Glomerular endothelial cell (primary cell): Measurements from ENCODE around the gene TELO2. TPM values are rescaled to one million over a fixed set of nuclear protein-coding genes. Genes with fewer than 3 reads are reported as not detected.

Source experiments
- DNase-seq: peaks from one replicate; pipeline ENCODE4 v3.0.0-alpha.2; 2011; ENCODE audit warnings: low read depth, low spot score; ENCODE audit errors: extremely low read depth
- total RNA-seq: library from RNA; depleted of rRNA; stranded (reverse); fragments of >200 nt; gene quantifications from 2 replicates; pipeline ENCODE4 v1.2.3, GENCODE V29; 2015

The TELO2 gene
- total RNA-seq, result 17.3 and 26.4 TPM in 2 replicates

GRCh38 chr16:1492923-1493745 is at the start of gene TELO2:
TELO2 (plus strand) TSS chr16:1493360; CDS start chr16:1494282, 922 bp downstream.
- DNase-seq, result no peak

- no peak for DNase-seq
Observed at GRCh38 chr16:1443403-1443973, 49.7 kb upstream of the TELO2 start.

DNA sequence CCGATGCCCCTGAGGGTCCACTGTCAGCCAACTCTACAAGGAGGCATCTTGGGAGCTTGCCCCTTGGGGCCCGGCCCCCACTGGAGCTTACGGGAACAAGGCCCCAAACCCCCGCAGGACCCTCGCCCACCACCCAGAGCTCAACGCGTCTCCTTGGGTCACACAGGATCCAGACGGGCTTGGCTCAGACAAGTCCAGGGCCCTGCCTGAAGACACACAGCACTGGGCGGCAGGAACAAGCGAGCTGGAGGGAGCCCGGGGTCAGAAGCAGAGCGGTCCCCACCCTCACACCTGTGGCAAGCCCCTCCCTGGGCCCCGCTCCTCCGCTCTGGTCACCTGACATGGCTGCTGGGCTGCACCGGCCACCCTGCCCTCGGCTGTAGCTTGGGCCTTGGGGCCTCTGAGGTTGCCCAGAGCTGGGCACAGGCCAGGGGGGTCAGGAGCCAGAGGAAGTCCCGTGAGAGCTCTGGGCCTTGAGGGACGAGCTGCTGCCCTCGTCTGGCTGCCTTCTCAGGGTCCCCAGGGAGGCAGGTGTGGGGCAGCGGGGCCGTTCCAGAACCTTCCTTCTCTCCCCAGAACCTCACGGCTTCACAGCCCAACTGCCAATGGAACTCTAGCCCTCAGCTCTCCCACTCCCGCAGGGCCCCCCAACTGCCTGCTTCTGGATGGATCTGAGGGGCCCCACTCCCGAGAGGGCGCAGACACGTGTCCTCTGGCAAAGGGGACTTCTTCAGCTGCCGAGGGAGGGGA is 49.0 kb upstream of the TELO2 start, which contains the start of gene CCDC154:
Gene CCDC154, minus strand, starts transcription at position 577 of the 750 bp plus-strand sequence. Its CDS starts 234 bp downstream, at position 343.
- DNase-seq, result no peak

- DNase-seq, result no peak
Observed at GRCh38 chr16:1444730-1445517, 48.2 kb upstream of the TELO2 start.

DNA sequence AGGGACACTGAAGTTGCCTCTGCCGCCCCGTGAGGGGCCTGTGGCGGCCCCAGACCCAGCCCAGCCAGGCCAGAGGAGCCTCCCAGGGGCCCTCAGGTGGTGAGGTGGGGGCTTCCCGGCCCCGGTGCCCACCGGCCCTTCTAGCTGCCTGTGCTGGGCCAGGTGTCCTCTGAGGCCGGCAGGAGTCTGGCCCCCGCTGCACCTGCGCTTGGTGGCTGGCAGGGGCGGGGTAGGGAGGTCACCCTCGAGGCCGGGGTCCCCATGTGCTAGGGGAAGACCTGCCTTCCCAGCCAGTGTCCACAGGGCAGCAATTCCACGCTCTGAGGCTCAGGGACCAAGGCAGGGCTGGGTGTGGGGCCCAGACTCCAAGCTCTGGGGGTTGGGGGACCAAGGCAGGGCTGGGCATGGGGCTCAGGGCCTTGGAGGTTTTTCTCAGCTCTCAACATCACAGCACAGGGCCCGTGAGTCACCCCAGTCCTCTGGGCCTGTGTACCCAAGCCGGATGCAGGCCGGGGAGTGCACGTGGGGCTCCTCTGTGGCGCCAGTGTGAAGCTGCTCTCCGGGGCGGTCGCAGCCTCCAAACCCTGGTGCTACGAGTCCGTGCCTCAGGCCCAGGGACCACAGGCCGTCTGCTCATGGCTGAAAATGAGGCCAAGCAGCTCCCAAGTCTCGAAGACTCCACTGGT is 47.5 kb upstream of the TELO2 start:
- DNase-seq, result no peak

DNA sequence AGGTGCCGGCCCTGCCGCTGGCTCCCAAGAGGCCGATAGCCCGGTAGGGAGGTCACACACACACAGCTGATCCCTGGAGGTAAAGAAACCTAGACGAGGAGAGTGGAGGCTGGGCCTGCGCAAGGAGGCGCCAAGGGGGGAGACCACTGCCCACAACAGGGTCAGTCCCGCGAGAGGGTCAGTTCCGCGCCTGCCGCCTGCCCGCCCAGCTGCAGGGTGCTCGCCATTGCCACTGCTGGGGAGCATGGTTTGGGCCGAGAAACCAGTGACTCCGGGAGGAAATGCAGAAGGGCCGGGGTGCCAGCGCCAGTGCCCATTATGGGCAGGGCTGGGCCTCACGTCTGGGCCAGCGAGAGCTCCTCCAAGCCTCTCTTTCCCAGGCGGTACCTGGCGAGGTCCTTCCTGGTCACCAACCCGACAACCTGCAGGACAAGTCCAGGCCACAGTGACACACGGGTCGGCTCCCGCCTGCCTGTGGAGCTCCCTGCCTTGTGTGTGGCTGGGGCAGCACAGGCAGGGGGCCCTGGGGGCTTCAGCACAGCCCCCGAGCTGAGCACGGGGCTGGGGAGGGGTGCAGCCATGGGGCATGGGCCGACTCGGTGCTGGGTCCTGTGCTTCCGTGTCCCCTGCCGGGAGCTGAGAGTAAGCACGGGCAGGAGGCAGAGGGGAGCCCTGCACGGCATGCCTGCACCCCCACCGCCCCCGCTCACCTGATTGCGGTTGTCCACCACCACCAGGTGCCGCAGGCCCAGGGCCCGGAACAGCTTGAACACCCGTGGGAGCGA is 46.7 kb upstream of the TELO2 start:
- no peak for DNase-seq

DNA sequence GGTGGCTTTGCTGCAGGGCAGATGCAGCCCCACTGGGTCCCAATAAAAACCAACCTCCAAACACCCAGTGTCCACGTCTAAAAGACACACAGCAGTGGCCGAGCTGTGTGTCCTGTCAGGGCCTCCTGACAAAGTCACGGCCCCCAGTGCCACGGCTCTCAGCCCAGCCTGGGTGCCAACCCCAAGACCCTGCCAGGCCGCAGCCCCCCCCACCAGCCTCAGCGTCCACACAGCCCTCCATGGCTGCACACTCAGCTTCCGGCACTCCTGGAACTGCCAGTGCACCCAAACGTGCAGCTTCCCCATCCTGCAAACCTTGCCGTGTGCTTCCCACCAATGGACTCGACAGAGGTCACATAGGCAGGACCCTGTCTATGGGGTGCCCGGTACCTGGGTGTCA is 45.2 kb upstream of the TELO2 start:
- DNase-seq, result no peak

GRCh38 chr16:1448536-1449116 is 44.5 kb upstream of the TELO2 start:
- DNase-seq, result no peak

GRCh38 chr16:1449201-1449788 is 43.9 kb upstream of the TELO2 start:
- DNase-seq, result no peak

GRCh38 chr16:1450218-1450617 is 42.9 kb upstream of the TELO2 start:
- DNase-seq, result no peak

DNA sequence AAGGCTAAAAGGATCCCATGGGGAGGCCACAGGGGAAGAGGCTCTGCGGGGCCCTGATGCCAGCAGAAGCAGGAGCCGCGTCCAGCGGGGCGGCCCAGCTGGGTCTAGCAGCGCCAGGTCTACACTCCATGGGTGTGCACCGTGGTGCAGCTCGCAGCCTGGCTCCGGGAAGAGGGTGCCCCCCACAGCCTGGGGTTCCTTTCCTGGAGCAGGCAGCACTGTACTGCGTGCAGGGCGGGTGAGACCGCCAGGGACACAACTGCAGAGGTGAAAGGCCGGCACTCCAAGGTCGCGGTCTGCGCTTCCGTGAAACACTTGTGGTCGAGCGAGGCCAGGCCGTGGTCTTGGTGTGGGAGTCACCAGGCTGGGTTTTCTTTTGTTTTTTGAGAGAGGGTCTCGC is 42.3 kb upstream of the TELO2 start:
- no peak for DNase-seq

DNA sequence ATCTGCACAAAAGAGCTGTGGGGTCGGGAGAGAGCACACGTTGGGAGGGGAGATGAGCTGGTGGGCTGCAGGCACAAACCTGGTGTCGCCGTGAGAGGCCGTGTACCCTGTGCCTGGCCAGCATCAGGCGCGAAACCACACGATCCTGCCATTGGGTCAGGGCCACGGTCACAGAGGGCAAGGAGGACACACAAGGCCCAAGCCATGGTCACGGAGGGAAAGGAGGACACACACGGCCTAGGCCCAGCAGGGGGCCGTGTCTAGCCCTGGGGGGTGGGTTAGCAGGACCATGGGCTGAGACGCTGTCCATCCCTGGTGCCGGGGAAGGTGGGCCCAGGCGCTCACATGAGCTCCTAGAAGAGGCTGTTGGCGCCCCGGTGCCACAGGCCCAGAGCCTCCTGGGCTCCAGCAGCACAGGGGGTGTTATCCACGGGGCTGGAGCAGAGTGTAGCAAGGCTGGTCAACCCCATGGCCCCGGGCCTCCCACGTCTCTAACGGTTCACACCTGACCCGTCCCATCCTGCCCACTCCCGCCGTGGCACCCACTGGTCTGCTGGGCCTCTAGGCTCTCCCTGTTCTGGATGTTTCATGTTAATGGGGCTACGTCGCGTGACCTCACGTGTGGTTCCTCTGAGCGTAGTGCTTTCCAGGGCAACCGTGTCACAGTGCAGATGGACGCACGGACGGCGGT is 41.3 kb upstream of the TELO2 start:
- no peak for DNase-seq

DNA sequence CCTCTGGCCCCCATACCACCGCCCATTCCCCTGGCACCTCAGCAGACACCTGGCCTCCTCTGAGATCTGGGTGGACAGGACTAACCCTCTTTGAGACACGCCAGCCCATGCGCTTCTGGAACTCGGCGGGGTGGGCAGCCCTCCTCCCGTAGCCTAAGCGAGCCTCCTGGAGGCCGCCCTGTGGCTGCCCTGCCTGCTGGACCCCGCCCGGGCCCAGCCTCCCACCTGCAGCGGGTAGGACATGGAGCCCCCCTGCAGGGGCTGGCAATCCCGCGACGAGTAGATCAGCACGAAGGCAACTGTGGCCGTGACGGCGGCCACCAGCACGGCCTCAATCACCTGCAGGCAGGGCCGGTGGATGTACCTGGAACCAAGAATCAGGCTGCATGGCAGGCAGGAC is 40.6 kb upstream of the TELO2 start:
- no peak for DNase-seq

- no peak for DNase-seq
Observed at GRCh38 chr16:1453316-1453715, 39.8 kb upstream of the TELO2 start.

DNA sequence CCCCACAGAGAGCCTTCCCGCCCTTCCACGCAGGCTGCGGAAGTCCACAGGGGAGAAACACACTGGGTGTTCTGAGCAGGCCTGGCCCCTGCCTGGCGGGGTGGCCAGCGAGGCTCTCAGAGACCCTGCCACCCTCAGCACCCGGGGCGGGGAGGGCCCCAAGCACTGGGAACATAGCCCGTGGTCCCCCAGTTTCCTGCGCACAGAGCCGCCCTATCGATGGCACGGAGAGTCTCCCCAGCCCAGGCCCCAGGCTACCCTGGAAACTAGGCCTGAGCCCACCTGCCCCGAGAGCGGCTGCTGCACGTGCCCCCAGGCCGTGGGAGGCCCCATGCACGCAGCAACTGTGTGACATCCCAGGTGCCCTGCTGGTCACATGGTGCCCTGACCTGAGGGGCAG is 38.6 kb upstream of the TELO2 start:
- no peak for DNase-seq

DNA sequence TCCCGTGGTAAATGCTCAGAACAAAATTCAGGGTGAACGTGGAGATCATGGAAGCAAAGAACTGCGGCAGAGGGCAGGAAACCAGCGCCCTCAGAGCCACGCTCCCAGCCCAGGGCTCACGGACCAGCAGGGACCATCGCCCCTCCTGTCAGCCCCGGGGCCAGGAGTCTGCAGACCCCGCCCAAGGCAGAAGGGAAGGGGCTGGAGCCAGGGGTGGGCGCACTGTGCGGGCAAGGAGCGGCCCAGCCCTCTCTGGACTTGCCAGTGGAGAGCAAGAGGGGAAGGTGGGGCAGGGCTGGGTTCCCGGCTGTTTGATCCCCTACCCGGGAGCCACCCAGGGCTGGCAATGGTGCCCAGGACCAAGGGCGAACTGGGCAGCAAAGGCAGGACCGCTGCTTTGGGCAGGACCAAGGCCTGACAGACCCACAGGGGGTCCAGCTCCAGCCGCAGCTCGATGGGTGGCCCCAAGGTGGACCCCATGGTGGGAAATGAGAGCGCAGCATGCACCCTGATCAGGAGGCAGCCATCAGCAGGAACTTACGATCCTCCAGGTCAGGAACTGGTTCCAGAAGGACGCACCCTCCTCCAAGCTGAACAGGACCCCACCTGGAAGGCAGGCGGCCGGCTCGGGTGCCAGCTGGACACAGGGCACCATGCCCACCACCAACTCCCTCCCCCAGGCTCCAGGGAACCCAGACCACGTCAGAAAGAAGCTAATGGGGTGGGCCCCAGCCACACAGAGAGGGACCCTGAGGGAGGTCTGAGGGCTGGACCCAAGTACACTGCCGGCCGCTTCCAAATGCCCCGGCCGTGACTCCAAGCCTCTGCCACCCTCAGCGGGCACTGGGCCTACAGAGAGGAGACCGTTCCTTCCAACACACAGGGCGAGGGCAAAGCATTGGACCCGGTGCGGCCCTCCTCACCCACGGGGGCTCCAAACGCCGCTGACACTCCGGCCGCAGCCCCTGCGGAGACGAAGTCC is 37.7 kb upstream of the TELO2 start:
- DNase-seq, result no peak

DNA sequence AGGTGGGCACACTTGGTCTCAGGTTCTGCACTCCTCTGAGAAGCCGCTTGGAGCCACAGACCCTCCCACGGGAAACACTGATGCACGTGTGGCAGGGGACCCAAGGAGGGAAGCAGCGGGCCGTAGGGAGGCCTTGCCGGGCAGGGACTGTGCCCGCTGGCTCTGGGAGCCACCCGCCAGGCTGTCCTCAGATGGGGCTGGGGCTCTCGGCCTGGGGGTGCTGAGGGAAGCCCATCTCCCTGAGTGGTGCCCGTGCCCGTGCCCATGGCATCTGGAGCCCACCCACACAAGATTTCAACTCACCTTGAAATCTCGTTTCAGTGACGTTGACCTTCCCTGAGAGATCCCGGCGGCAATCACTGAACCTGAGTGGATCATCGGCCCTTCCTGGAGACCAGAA is 36.2 kb upstream of the TELO2 start:
- DNase-seq, result no peak
